DND-41 (cell line): ENCODE measurements around the gene RBFOX2.

Experiments
- ATAC-seq: fragments of 200-7000 bp; cut with Tn5 transposase; 3 replicates; pipeline ENCODE4 v1.9.1; 2021; ENCODE audit warnings: low read depth; ENCODE audit not compliant: insufficient read depth
- DNase-seq: peaks from one replicate; pipeline ENCODE4 v3.0.0-alpha.2; 2020
- H2AFZ ChIP-seq: 2 replicates; pipeline ENCODE4 v1.6.0; 2012; ENCODE audit warnings: low read depth, low read length
- H3K27ac ChIP-seq: 2 replicates; pipeline ENCODE4 v1.5.1; 2012; ENCODE audit warnings: low read length, inconsistent platforms
- H3K27me3 ChIP-seq: fragments of 200-600 bp; sonication (generic); 2 replicates; pipeline ENCODE4 v1.6.0; 2012; ENCODE audit warnings: low read length, mild to moderate bottlenecking, inconsistent platforms; ENCODE audit not compliant: insufficient read depth, poor library complexity
- H3K36me3 ChIP-seq: 2 replicates; pipeline ENCODE4 v1.5.1; 2012; ENCODE audit warnings: low read length, inconsistent platforms; ENCODE audit not compliant: insufficient read depth
- H3K4me1 ChIP-seq: 2 replicates; pipeline ENCODE4 v1.5.1; 2012; ENCODE audit warnings: mild to moderate bottlenecking, low read length; ENCODE audit not compliant: insufficient read depth
- H3K4me2 ChIP-seq: 2 replicates; pipeline ENCODE4 v1.6.0; 2012; ENCODE audit warnings: mild to moderate bottlenecking, moderate library complexity, low read length, inconsistent platforms; ENCODE audit not compliant: insufficient read depth
- H3K4me3 ChIP-seq, 2 experiments: fragments of 200-600 bp in 1 of 2; shearing (Covaris generic) in 1 of 2; 2 replicates each; pipeline ENCODE4 v1.5.1; 2012 to 2016; ENCODE audit warnings: inconsistent platforms in 2 of 2, low read length in 2 of 2, mild to moderate bottlenecking in 2 of 2, low read depth in 1 of 2, moderate library complexity in 1 of 2
- H3K79me2 ChIP-seq: 2 replicates; pipeline ENCODE4 v1.6.0; 2012; ENCODE audit warnings: low read length, inconsistent platforms; ENCODE audit not compliant: insufficient read depth
- H3K9ac ChIP-seq: 2 replicates; pipeline ENCODE4 v1.6.0; 2012; ENCODE audit warnings: low read depth, mild to moderate bottlenecking, inconsistent platforms, low read length, moderate library complexity
- H3K9me3 ChIP-seq: 2 replicates; pipeline ENCODE4 v1.5.1; 2012; ENCODE audit warnings: low read length, moderate library complexity, mild to moderate bottlenecking, inconsistent platforms; ENCODE audit not compliant: insufficient read depth, severe bottlenecking
- H4K20me1 ChIP-seq: 2 replicates; pipeline ENCODE4 v1.6.0; 2012; ENCODE audit warnings: low read length; ENCODE audit not compliant: insufficient read depth
- CTCF ChIP-seq: IDR thresholded peaks from 2 replicates; pipeline ENCODE4 v1.5.1; 2012; ENCODE audit warnings: borderline replicate concordance, low read length, moderate library complexity, mild to moderate bottlenecking; ENCODE audit not compliant: poor library complexity, severe bottlenecking; ENCODE audit errors: extremely low read depth
- EZH2 ChIP-seq: IDR thresholded peaks from 3 replicates; pipeline ENCODE4 v1.6.1; 2012; ENCODE audit warnings: borderline replicate concordance, low read depth, mild to moderate bottlenecking, moderate library complexity, low read length, inconsistent platforms; ENCODE audit not compliant: severe bottlenecking

The RBFOX2 gene

GRCh38 chr22:35894464-35894878 is 134.2 kb downstream of the RBFOX2 start:
- Histone ChIP-seq H4K20me1 (no peaks in the 10 kb centered on the region), H3K36me3 (no peaks in the 10 kb centered on the region), H3K27me3 (no peaks in the 10 kb centered on the region), H2AFZ (no peak overlapping the region), H3K27ac (no peak overlapping the region), H3K4me2 (no peak overlapping the region), H3K79me2 (no peaks in the 10 kb centered on the region), H3K4me1 (no peaks in the 10 kb centered on the region), H3K9ac (no peak overlapping the region), H3K9me3 (no peaks in the 10 kb centered on the region), H3K4me3 (no peak overlapping the region)
- TF ChIP-seq CTCF: no peak
- TF ChIP-seq EZH2: no peak
- ATAC-seq (no peak), DNase-seq (no peak)

- no peak overlapping the region for H3K27ac ChIP-seq
- H3K9ac ChIP-seq: no peak overlapping the region
- no peaks in the 10 kb centered on the region for H3K4me1 ChIP-seq
- H3K79me2 ChIP-seq: no peaks in the 10 kb centered on the region
- TF ChIP-seq CTCF (no peak), EZH2 (no peak)
- H3K4me3 ChIP-seq: no peak overlapping the region
- no peak for ATAC-seq
- DNase-seq: no peak
- no peaks in the 10 kb centered on the region for H3K27me3 ChIP-seq
- H3K4me2 ChIP-seq: no peak overlapping the region
- no peak overlapping the region for H2AFZ ChIP-seq
- no peaks in the 10 kb centered on the region for H3K9me3 ChIP-seq
- no peaks in the 10 kb centered on the region for H3K36me3 ChIP-seq
- no peaks in the 10 kb centered on the region for H4K20me1 ChIP-seq
These were observed 134.9 kb downstream of the RBFOX2 start for GRCh38 chr22:35893698-35894097.

- H3K4me3 ChIP-seq: no peak overlapping the region
- no peaks in the 10 kb centered on the region for H3K9me3 ChIP-seq
- no peak overlapping the region for H3K27ac ChIP-seq
- no peaks in the 10 kb centered on the region for H3K27me3 ChIP-seq
- no peak for TF ChIP-seq EZH2
- TF ChIP-seq CTCF: no peak
- H3K79me2 ChIP-seq: no peaks in the 10 kb centered on the region
- no peaks in the 10 kb centered on the region for H3K4me1 ChIP-seq
- H2AFZ ChIP-seq: no peak overlapping the region
- H3K4me2 ChIP-seq: no peak overlapping the region
- H3K36me3 ChIP-seq: no peaks in the 10 kb centered on the region
- no peaks in the 10 kb centered on the region for H4K20me1 ChIP-seq
- DNase-seq (no peak), ATAC-seq (no peak)
- no peak overlapping the region for H3K9ac ChIP-seq
These were observed 136.4 kb downstream of the RBFOX2 start for GRCh38 chr22:35892192-35892591.

GRCh38 chr22:35891442-35891841 is 137.2 kb downstream of the RBFOX2 start:
- Histone ChIP-seq H3K4me2 (no peak overlapping the region), H3K36me3 (no peaks in the 10 kb centered on the region), H3K9me3 (no peaks in the 10 kb centered on the region), H3K27ac (no peak overlapping the region), H3K27me3 (no peaks in the 10 kb centered on the region), H3K9ac (no peak overlapping the region), H4K20me1 (no peaks in the 10 kb centered on the region), H3K79me2 (no peaks in the 10 kb centered on the region), H3K4me3 (no peak overlapping the region), H3K4me1 (no peaks in the 10 kb centered on the region), H2AFZ (no peak overlapping the region)
- ATAC-seq: no peak
- DNase-seq: no peak
- no peak for TF ChIP-seq EZH2
- no peak for TF ChIP-seq CTCF
